Stimulated activated naive CD8-positive, alpha-beta T cell treated with anti-CD3 and anti-CD28 coated beads, Interleukin-15, amount 100 ng/mL, for 72 hours (primary cell): ENCODE data around the gene CHST8.
"Not testable (repeated sequence)": the region's sequence is repeated elsewhere in the genome, so short reads cannot be mapped to it uniquely, and the experiment has no call there.

Source experiments
- ATAC-seq: fragments of 150-1000 bp; cut with Tn5 transposase; 2 replicates; pipeline ENCODE4 v1.10.0; 2021; ENCODE audit warnings: mild to moderate bottlenecking, moderate library complexity
- DNase-seq, 2 donors: peaks; one replicate each; pipeline ENCODE4 v3.0.0; 2021 to 2022
- H3K27ac Mint-ChIP-seq, 2 donors: one replicate each; pipeline ENCODE4 v1.8.0; 2022; ENCODE audit warnings: mild to moderate bottlenecking in 2 of 2, mixed read lengths in 2 of 2, moderate library complexity in 2 of 2
- H3K27me3 Mint-ChIP-seq: one replicate; pipeline ENCODE4 v1.8.0; 2022; ENCODE audit warnings: mixed read lengths
- H3K4me1 Mint-ChIP-seq: one replicate; pipeline ENCODE4 v1.8.0; 2022; ENCODE audit warnings: mild to moderate bottlenecking, mixed read lengths
- H3K4me3 Mint-ChIP-seq, 2 donors: one replicate each; pipeline ENCODE4 v1.8.0; 2022; ENCODE audit warnings: mild to moderate bottlenecking in 2 of 2, mixed read lengths in 2 of 2, moderate library complexity in 1 of 2
- H3K9me3 Mint-ChIP-seq, 2 donors: one replicate each; pipeline ENCODE4 v1.8.0; 2022; ENCODE audit warnings: mixed read lengths in 2 of 2

CHST8 gene

GRCh38 chr19:33647146-33647545 is 25.4 kb downstream of the CHST8 start:
- Mint-ChIP-seq H3K9me3 (peaks cover 0 to 3% of the 10 kb centered on the region in 2 donors), H3K27me3 (no peaks in the 10 kb centered on the region), H3K4me1 (no peaks in the 10 kb centered on the region), H3K27ac (no peak overlapping the region), H3K4me3 (no peak overlapping the region)
- DNase-seq (no peak), ATAC-seq (no peak)

- ATAC-seq (no peak), DNase-seq (no peak)
- H3K27ac Mint-ChIP-seq = no peak overlapping the region
- no peaks in the 10 kb centered on the region for H3K4me1 Mint-ChIP-seq
- peaks cover 0 to 3% of the 10 kb centered on the region in 2 donors for H3K9me3 Mint-ChIP-seq
- H3K27me3 Mint-ChIP-seq = peaks cover 14% of the 10 kb centered on the region
- no peak overlapping the region for H3K4me3 Mint-ChIP-seq
Observed at GRCh38 chr19:33649627-33650305, 28.0 kb downstream of the CHST8 start.

- Mint-ChIP-seq H3K4me3 (no peak overlapping the region), H3K9me3 (no peaks in the 10 kb centered on the region), H3K27ac (no peak overlapping the region), H3K27me3 (peaks cover 14% of the 10 kb centered on the region), H3K4me1 (no peaks in the 10 kb centered on the region)
- DNase-seq (no peak), ATAC-seq (no peak)
Observed at GRCh38 chr19:33653684-33654083, 31.9 kb downstream of the CHST8 start.

GRCh38 chr19:33654840-33655508 is 33.2 kb downstream of the CHST8 start:
- no peak for ATAC-seq
- DNase-seq = no peak
- Mint-ChIP-seq H3K27ac (no peak overlapping the region), H3K4me1 (no peaks in the 10 kb centered on the region), H3K4me3 (no peak overlapping the region), H3K9me3 (no peaks in the 10 kb centered on the region), H3K27me3 (peaks cover 17% of the 10 kb centered on the region)

GRCh38 chr19:33659835-33660234 is 38.1 kb downstream of the CHST8 start:
- Mint-ChIP-seq H3K27me3 (peaks cover 9% of the 10 kb centered on the region), H3K9me3 (no peaks in the 10 kb centered on the region), H3K4me3 (no peak overlapping the region), H3K27ac (no peak overlapping the region), H3K4me1 (no peaks in the 10 kb centered on the region)
- ATAC-seq (no peak), DNase-seq (no peak)

- Mint-ChIP-seq H3K4me3 (no peak overlapping the region), H3K27me3 (peaks cover 9% of the 10 kb centered on the region), H3K9me3 (no peaks in the 10 kb centered on the region), H3K27ac (no peak overlapping the region), H3K4me1 (no peaks in the 10 kb centered on the region)
- DNase-seq (no peak), ATAC-seq (no peak)
Observed at GRCh38 chr19:33660410-33661124, 38.8 kb downstream of the CHST8 start.

- no peak overlapping the region for H3K27ac Mint-ChIP-seq
- H3K4me1 Mint-ChIP-seq = no peaks in the 10 kb centered on the region
- peaks cover 11% of the 10 kb centered on the region for H3K27me3 Mint-ChIP-seq
- ATAC-seq (no peak), DNase-seq (no peak)
- H3K4me3 Mint-ChIP-seq = no peak overlapping the region
- no peaks in the 10 kb centered on the region for H3K9me3 Mint-ChIP-seq
Observed at GRCh38 chr19:33661336-33661735, 39.6 kb downstream of the CHST8 start.

GRCh38 chr19:33662391-33663092 is 40.8 kb downstream of the CHST8 start:
- H3K9me3 Mint-ChIP-seq = no peaks in the 10 kb centered on the region
- H3K4me3 Mint-ChIP-seq = no peak overlapping the region
- no peak for ATAC-seq
- H3K27ac Mint-ChIP-seq = no peak overlapping the region
- DNase-seq = no peak
- no peaks in the 10 kb centered on the region for H3K4me1 Mint-ChIP-seq
- H3K27me3 Mint-ChIP-seq = peaks cover 22% of the 10 kb centered on the region

GRCh38 chr19:33663316-33663715 is 41.6 kb downstream of the CHST8 start:
- not testable (repeated sequence) for H3K27ac Mint-ChIP-seq, DNase-seq, H3K4me1 Mint-ChIP-seq, H3K4me3 Mint-ChIP-seq, ATAC-seq, H3K9me3 Mint-ChIP-seq
- H3K27me3 Mint-ChIP-seq = peaks cover 22% of the 10 kb centered on the region

GRCh38 chr19:33664744-33665143 is 43.0 kb downstream of the CHST8 start:
- Mint-ChIP-seq H3K4me1 (no peaks in the 10 kb centered on the region), H3K27ac (no peak overlapping the region), H3K4me3 (no peak overlapping the region), H3K9me3 (no peaks in the 10 kb centered on the region), H3K27me3 (peaks cover 21% of the 10 kb centered on the region)
- no peak for ATAC-seq
- DNase-seq = no peak

GRCh38 chr19:33665776-33666595 is 44.2 kb downstream of the CHST8 start:
- no peak for DNase-seq
- Mint-ChIP-seq H3K27me3 (peaks cover 13% of the 10 kb centered on the region), H3K27ac (peak overlapping the region in 1 of 2 donors; percentile 57), H3K4me3 (no peak overlapping the region), H3K4me1 (no peaks in the 10 kb centered on the region), H3K9me3 (no peaks in the 10 kb centered on the region)
- no peak for ATAC-seq

- ATAC-seq (no peak), DNase-seq (no peak)
- Mint-ChIP-seq H3K27me3 (peaks cover 13% of the 10 kb centered on the region), H3K27ac (no peak overlapping the region), H3K4me1 (no peaks in the 10 kb centered on the region), H3K9me3 (no peaks in the 10 kb centered on the region), H3K4me3 (no peak overlapping the region)
Observed at GRCh38 chr19:33667141-33667650, 45.4 kb downstream of the CHST8 start.

GRCh38 chr19:33667881-33668280 is 46.1 kb downstream of the CHST8 start:
- H3K4me1 Mint-ChIP-seq = no peaks in the 10 kb centered on the region
- ATAC-seq = no peak

GRCh38 chr19:33668968-33669367 is 47.2 kb downstream of the CHST8 start:
- no peaks in the 10 kb centered on the region for H3K9me3 Mint-ChIP-seq
- DNase-seq (no peak), ATAC-seq (no peak)
- peaks cover 19% of the 10 kb centered on the region for H3K27me3 Mint-ChIP-seq
- no peak overlapping the region for H3K27ac Mint-ChIP-seq
- no peak overlapping the region for H3K4me3 Mint-ChIP-seq
- no peaks in the 10 kb centered on the region for H3K4me1 Mint-ChIP-seq

More at GRCh38 chr19:33667881-33668280, 46.1 kb downstream of the CHST8 start:
- H3K4me3 Mint-ChIP-seq = no peak overlapping the region
- DNase-seq = no peak
- H3K9me3 Mint-ChIP-seq = no peaks in the 10 kb centered on the region
- peaks cover 19% of the 10 kb centered on the region for H3K27me3 Mint-ChIP-seq
- no peak overlapping the region for H3K27ac Mint-ChIP-seq

- Mint-ChIP-seq H3K27ac (no peak overlapping the region), H3K27me3 (peaks cover 21% of the 10 kb centered on the region)
- no peak for ATAC-seq
Observed at GRCh38 chr19:33669376-33669775, 47.6 kb downstream of the CHST8 start.

More at GRCh38 chr19:33669376-33669775, 47.6 kb downstream of the CHST8 start:
- DNase-seq = no peak
- Mint-ChIP-seq H3K4me3 (no peak overlapping the region), H3K9me3 (no peaks in the 10 kb centered on the region), H3K4me1 (no peaks in the 10 kb centered on the region)
